ENCODE results near the gene PREB. TPM values are rescaled to one million over a fixed set of nuclear protein-coding genes. Genes with fewer than 3 reads are reported as not detected.

The PREB gene
- total and polyA plus RNA-seq, 2 of the 13 experiments (the other 11 are each of a cell fraction or from before 2014, with no cell fraction given) = 112 to 192 TPM

GRCh38 chr2:27123302-27124150 is 10.9 kb downstream of the PREB start, which contains the start of gene ABHD1 (continued):
- no peak; the same call in 1 of the 2 replicates for TF ChIP-seq ZNF564 (CRISPR knock-in tag; IDR thresholded peaks at IDR 0.05)
- TF ChIP-seq ZNF737 (CRISPR knock-in tag; IDR thresholded peaks at IDR 0.05; ENCODE audit: borderline replicate concordance) = no peak
- TF ChIP-seq ZFYVE20 (CRISPR knock-in tag; IDR thresholded peaks at IDR 0.05; ENCODE audit: borderline replicate concordance, low read depth) = no peak
- TF ChIP-seq HBP1 (CRISPR knock-in tag; IDR thresholded peaks at IDR 0.05; ENCODE audit: low read depth) = no peak
- TF ChIP-seq MLLT10 (CRISPR knock-in tag; IDR thresholded peaks at IDR 0.05) = no peak
- TF ChIP-seq ISX (CRISPR knock-in tag; conservative IDR thresholded peaks at IDR 0.05) = no peak
- TF ChIP-seq ZNF160 (CRISPR knock-in tag; IDR thresholded peaks at IDR 0.05) = 0 out of 2 replicates have a peak, but pooled peaks have one; percentile 24
- no peak for TF ChIP-seq ZBTB8A (CRISPR knock-in tag; IDR thresholded peaks at IDR 0.05; ENCODE audit: borderline replicate concordance, low read depth)
- TF ChIP-seq DDIT3 (CRISPR knock-in tag; IDR thresholded peaks at IDR 0.05) = no peak
- peak; percentile 59; the same call in 1 of the 2 replicates for TF ChIP-seq KAT8 (CRISPR knock-in tag; IDR thresholded peaks at IDR 0.05)
- TF ChIP-seq TMF1 (CRISPR knock-in tag; IDR thresholded peaks at IDR 0.05; ENCODE audit: low read depth) = no peak
- no peak for TF ChIP-seq ZNF234 (CRISPR knock-in tag; conservative IDR thresholded peaks at IDR 0.05)
- no peak for TF ChIP-seq ATF2 (CRISPR knock-in tag; IDR thresholded peaks at IDR 0.05)
- 0 out of 2 replicates have a peak, but pooled peaks have one; percentile 38 for TF ChIP-seq TP53 (CRISPR knock-in tag; conservative IDR thresholded peaks at IDR 0.05)
- peak; percentile 65; the same call in 1 of the 2 replicates for TF ChIP-seq ZNF619 (CRISPR knock-in tag; IDR thresholded peaks at IDR 0.05)
- no peak for TF ChIP-seq CENPX (CRISPR knock-in tag; IDR thresholded peaks at IDR 0.05)
- no peak for TF ChIP-seq TOPORS (CRISPR knock-in tag; IDR thresholded peaks at IDR 0.05)
- TF ChIP-seq RAD21 (CRISPR knock-in tag; IDR thresholded peaks at IDR 0.05) = 0 out of 2 replicates have a peak, but pooled peaks have one; percentile 45
- peak; percentile 25; the same call in 1 of the 2 replicates for TF ChIP-seq SMAD9 (CRISPR knock-in tag; IDR thresholded peaks at IDR 0.05)
- no peak for TF ChIP-seq MYNN (CRISPR knock-in tag; IDR thresholded peaks at IDR 0.05; ENCODE audit: low read depth)
- TF ChIP-seq DMAP1 (CRISPR knock-in tag; IDR thresholded peaks at IDR 0.05) = peak; percentile 45; the same call in 1 of the 2 replicates
- TF ChIP-seq SALL1 (CRISPR knock-in tag; IDR thresholded peaks at IDR 0.05) = peak; percentile 75
- TF ChIP-seq ZNF343 (CRISPR knock-in tag; IDR thresholded peaks at IDR 0.05) = peak; percentile 35; the same call in 1 of the 2 replicates
- TF ChIP-seq ARHGAP35 (CRISPR knock-in tag; IDR thresholded peaks at IDR 0.05; ENCODE audit: borderline replicate concordance) = no peak; the same call in 1 of the 2 replicates
- peak; percentile 27 to 90 for TF ChIP-seq POLR2A (IDR thresholded peaks at IDR 0.05; ENCODE audit: insufficient read depth in 1 of 2, low read depth in 2 of 2, low read length in 2 of 2)
- no peak for TF ChIP-seq SMAD3 (CRISPR knock-in tag; IDR thresholded peaks at IDR 0.05)
- 0 out of 2 replicates have a peak, but pooled peaks have one; percentile 37 for TF ChIP-seq ZNF275 (CRISPR knock-in tag; IDR thresholded peaks at IDR 0.05; ENCODE audit: borderline replicate concordance)

Data from HepG2 (cell line).